Lower lobe of right lung (tissue), 2 donors: ENCODE data around the gene FAM219A. TPM values are rescaled to one million over a fixed set of nuclear protein-coding genes. Genes with fewer than 3 reads are reported as not detected.

Source experiments
- ATAC-seq, 2 donors: fragments of 200-7000 bp; cut with Tn5 transposase; one replicate each; pipeline ENCODE4 v1.9.1; 2020 to 2022; ENCODE audit warnings: mild to moderate bottlenecking in 2 of 2, moderate library complexity in 2 of 2
- DNase-seq: peaks from one replicate; pipeline ENCODE4 v3.0.0-alpha.2; 2020
- H3K27ac ChIP-seq: fragments of 200-600 bp; one replicate; pipeline ENCODE4 v1.8.0; 2022
- H3K27me3 ChIP-seq: fragments of 200-600 bp; one replicate; pipeline ENCODE4 v1.8.0; 2022; ENCODE audit warnings: low read depth
- H3K36me3 ChIP-seq: fragments of 200-600 bp; one replicate; pipeline ENCODE4 v1.8.0; 2022; ENCODE audit warnings: mild to moderate bottlenecking
- H3K4me1 ChIP-seq: fragments of 200-600 bp; one replicate; pipeline ENCODE4 v1.8.0; 2022
- H3K4me3 ChIP-seq: fragments of 200-600 bp; one replicate; pipeline ENCODE4 v1.8.0; 2022; ENCODE audit warnings: mild to moderate bottlenecking
- H3K9me3 ChIP-seq: fragments of 200-600 bp; one replicate; pipeline ENCODE4 v1.8.0; 2022
- CTCF ChIP-seq: fragments of 200-600 bp; IDR thresholded peaks from one replicate; pipeline ENCODE4 v1.8.0; 2022; ENCODE audit warnings: antibody characterized with exemption, mild to moderate bottlenecking
- intact Hi-C: fragments of 100-400 bp; cut with DNase I; formaldehyde crosslinking; loops from one replicate; pipeline ENCODE4 v1.11.0; 2022
- total RNA-seq: library from RNA; stranded (reverse); fragmentation: NEBNext Ultra II Directional; extraction: Animal tissue kit (Norgen Biotek cat#: 25700); gene quantifications from one replicate; pipeline ENCODE4 v1.2.1, GENCODE V29; 2021
- donor health status: DM: no; HTN: yes; CAD: no; lungs with severe emphysema.

The FAM219A gene
- total RNA-seq, 1 donor from 2014 or later: 24.5 TPM

GRCh38 chr9:34465468-34465867, 7.1 kb upstream of the FAM219A start:
- H3K4me3 ChIP-seq: no peak overlapping the region
- no peak for TF ChIP-seq CTCF
- no peak for DNase-seq
- H3K27ac ChIP-seq: no peak overlapping the region
- no peaks in the 10 kb centered on the region for H3K9me3 ChIP-seq
- intact Hi-C loops: no loop called here
- no peaks in the 10 kb centered on the region for H3K36me3 ChIP-seq
- H3K27me3 ChIP-seq: no peaks in the 10 kb centered on the region
- no peak for ATAC-seq
- no peaks in the 10 kb centered on the region for H3K4me1 ChIP-seq

- Histone ChIP-seq H3K36me3 (no peaks in the 10 kb centered on the region), H3K9me3 (no peaks in the 10 kb centered on the region), H3K27me3 (no peaks in the 10 kb centered on the region), H3K4me3 (no peak overlapping the region), H3K27ac (no peak overlapping the region), H3K4me1 (no peaks in the 10 kb centered on the region)
- ATAC-seq (no peak), DNase-seq (no peak)
- TF ChIP-seq CTCF: no peak
- intact Hi-C loops: no loop called here
Observed at GRCh38 chr9:34464571-34464970, 6.2 kb upstream of the FAM219A start.

GRCh38 chr9:34463901-34464232, 5.5 kb upstream of the FAM219A start:
- Histone ChIP-seq H3K36me3 (no peaks in the 10 kb centered on the region), H3K9me3 (no peaks in the 10 kb centered on the region), H3K4me1 (no peaks in the 10 kb centered on the region), H3K27me3 (no peaks in the 10 kb centered on the region), H3K27ac (no peak overlapping the region), H3K4me3 (no peak overlapping the region)
- no peak for DNase-seq
- no peak for TF ChIP-seq CTCF
- ATAC-seq: no peak
- intact Hi-C loops: no loop called here

GRCh38 chr9:34463098-34463900, 4.9 kb upstream of the FAM219A start:
- DNase-seq (no peak), ATAC-seq (no peak)
- H3K27ac ChIP-seq: no peak overlapping the region
- H3K27me3 ChIP-seq: no peaks in the 10 kb centered on the region
- TF ChIP-seq CTCF: no peak
- H3K4me3 ChIP-seq: no peak overlapping the region
- no peaks in the 10 kb centered on the region for H3K4me1 ChIP-seq
- no peaks in the 10 kb centered on the region for H3K9me3 ChIP-seq
- intact Hi-C loops: no loop called here
- no peaks in the 10 kb centered on the region for H3K36me3 ChIP-seq

GRCh38 chr9:34459941-34460340, 1.6 kb upstream of the FAM219A start:
- Histone ChIP-seq H3K4me1 (peaks cover 24% of the 10 kb centered on the region), H3K4me3 (no peak overlapping the region), H3K27ac (no peak overlapping the region), H3K27me3 (no peaks in the 10 kb centered on the region), H3K9me3 (no peaks in the 10 kb centered on the region), H3K36me3 (no peaks in the 10 kb centered on the region)
- DNase-seq: no peak
- no peak for TF ChIP-seq CTCF
- ATAC-seq: no peak
- intact Hi-C loops: no loop called here
